ENCODE results near the gene SYNDIG1L. TPM values are rescaled to one million over a fixed set of nuclear protein-coding genes. Genes with fewer than 3 reads are reported as not detected.

SYNDIG1L gene
- total and polyA plus RNA-seq, 2 of the 8 experiments (the other 6 are each of a cell fraction or from before 2014, with no cell fraction given), result 3.0 to 3.2 TPM

DNA sequence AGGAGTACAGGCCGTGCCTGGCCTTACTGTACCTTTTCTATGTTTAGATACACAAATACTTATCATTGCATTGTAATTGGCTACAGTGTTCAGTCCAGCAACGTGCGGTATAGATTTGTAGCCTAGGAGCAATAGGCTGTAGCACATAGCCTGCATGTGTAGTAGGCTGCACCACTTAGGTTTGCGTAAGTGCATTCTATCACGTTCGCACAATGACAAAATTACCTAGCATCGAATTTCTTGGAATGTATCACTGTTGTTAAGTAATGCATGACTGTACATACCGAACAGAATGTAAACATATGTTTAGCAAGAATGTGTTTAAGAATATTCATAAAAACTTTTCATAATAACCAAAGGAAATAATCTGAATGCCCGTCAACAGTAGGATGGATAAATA, 45.8 kb downstream of the SYNDIG1L start (continued):
- TF ChIP-seq, protein P1, sequence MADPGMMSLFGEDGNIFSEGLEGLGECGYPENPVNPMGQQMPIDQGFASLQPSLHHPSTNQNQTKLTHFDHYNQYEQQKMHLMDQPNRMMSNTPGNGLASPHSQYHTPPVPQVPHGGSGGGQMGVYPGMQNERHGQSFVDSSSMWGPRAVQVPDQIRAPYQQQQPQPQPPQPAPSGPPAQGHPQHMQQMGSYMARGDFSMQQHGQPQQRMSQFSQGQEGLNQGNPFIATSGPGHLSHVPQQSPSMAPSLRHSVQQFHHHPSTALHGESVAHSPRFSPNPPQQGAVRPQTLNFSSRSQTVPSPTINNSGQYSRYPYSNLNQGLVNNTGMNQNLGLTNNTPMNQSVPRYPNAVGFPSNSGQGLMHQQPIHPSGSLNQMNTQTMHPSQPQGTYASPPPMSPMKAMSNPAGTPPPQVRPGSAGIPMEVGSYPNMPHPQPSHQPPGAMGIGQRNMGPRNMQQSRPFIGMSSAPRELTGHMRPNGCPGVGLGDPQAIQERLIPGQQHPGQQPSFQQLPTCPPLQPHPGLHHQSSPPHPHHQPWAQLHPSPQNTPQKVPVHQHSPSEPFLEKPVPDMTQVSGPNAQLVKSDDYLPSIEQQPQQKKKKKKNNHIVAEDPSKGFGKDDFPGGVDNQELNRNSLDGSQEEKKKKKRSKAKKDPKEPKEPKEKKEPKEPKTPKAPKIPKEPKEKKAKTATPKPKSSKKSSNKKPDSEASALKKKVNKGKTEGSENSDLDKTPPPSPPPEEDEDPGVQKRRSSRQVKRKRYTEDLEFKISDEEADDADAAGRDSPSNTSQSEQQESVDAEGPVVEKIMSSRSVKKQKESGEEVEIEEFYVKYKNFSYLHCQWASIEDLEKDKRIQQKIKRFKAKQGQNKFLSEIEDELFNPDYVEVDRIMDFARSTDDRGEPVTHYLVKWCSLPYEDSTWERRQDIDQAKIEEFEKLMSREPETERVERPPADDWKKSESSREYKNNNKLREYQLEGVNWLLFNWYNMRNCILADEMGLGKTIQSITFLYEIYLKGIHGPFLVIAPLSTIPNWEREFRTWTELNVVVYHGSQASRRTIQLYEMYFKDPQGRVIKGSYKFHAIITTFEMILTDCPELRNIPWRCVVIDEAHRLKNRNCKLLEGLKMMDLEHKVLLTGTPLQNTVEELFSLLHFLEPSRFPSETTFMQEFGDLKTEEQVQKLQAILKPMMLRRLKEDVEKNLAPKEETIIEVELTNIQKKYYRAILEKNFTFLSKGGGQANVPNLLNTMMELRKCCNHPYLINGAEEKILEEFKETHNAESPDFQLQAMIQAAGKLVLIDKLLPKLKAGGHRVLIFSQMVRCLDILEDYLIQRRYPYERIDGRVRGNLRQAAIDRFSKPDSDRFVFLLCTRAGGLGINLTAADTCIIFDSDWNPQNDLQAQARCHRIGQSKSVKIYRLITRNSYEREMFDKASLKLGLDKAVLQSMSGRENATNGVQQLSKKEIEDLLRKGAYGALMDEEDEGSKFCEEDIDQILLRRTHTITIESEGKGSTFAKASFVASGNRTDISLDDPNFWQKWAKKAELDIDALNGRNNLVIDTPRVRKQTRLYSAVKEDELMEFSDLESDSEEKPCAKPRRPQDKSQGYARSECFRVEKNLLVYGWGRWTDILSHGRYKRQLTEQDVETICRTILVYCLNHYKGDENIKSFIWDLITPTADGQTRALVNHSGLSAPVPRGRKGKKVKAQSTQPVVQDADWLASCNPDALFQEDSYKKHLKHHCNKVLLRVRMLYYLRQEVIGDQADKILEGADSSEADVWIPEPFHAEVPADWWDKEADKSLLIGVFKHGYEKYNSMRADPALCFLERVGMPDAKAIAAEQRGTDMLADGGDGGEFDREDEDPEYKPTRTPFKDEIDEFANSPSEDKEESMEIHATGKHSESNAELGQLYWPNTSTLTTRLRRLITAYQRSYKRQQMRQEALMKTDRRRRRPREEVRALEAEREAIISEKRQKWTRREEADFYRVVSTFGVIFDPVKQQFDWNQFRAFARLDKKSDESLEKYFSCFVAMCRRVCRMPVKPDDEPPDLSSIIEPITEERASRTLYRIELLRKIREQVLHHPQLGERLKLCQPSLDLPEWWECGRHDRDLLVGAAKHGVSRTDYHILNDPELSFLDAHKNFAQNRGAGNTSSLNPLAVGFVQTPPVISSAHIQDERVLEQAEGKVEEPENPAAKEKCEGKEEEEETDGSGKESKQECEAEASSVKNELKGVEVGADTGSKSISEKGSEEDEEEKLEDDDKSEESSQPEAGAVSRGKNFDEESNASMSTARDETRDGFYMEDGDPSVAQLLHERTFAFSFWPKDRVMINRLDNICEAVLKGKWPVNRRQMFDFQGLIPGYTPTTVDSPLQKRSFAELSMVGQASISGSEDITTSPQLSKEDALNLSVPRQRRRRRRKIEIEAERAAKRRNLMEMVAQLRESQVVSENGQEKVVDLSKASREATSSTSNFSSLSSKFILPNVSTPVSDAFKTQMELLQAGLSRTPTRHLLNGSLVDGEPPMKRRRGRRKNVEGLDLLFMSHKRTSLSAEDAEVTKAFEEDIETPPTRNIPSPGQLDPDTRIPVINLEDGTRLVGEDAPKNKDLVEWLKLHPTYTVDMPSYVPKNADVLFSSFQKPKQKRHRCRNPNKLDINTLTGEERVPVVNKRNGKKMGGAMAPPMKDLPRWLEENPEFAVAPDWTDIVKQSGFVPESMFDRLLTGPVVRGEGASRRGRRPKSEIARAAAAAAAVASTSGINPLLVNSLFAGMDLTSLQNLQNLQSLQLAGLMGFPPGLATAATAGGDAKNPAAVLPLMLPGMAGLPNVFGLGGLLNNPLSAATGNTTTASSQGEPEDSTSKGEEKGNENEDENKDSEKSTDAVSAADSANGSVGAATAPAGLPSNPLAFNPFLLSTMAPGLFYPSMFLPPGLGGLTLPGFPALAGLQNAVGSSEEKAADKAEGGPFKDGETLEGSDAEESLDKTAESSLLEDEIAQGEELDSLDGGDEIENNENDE (IDR thresholded peaks at IDR 0.05; ENCODE audit: insufficient replicate concordance, low read length), result no peak
- no peak for TF ChIP-seq SRF (IDR thresholded peaks at IDR 0.05; ENCODE audit: low read depth, low read length)
- TF ChIP-seq POLR2A (IDR thresholded peaks at IDR 0.05; ENCODE audit: control extremely low read depth in 1 of 2, low read depth in 2 of 2, low read length in 2 of 2), result no peak
- no peak for TF ChIP-seq NANOG (IDR thresholded peaks at IDR 0.05; ENCODE audit: insufficient read depth, low read depth, low read length, poor library complexity, severe bottlenecking)
- TF ChIP-seq, protein P2, sequence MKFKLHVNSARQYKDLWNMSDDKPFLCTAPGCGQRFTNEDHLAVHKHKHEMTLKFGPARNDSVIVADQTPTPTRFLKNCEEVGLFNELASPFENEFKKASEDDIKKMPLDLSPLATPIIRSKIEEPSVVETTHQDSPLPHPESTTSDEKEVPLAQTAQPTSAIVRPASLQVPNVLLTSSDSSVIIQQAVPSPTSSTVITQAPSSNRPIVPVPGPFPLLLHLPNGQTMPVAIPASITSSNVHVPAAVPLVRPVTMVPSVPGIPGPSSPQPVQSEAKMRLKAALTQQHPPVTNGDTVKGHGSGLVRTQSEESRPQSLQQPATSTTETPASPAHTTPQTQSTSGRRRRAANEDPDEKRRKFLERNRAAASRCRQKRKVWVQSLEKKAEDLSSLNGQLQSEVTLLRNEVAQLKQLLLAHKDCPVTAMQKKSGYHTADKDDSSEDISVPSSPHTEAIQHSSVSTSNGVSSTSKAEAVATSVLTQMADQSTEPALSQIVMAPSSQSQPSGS (IDR thresholded peaks at IDR 0.05; ENCODE audit: low read length), result no peak
- no peak for TF ChIP-seq RNF2 (IDR thresholded peaks at IDR 0.05; ENCODE audit: borderline replicate concordance, low read depth, low read length, missing control alignments, poor library complexity, severe bottlenecking)
- TF ChIP-seq BCL11A (IDR thresholded peaks at IDR 0.05; ENCODE audit: low read depth in 2 of 2, low read length in 2 of 2), result no peak
- no peak for TF ChIP-seq CBX8 (IDR thresholded peaks at IDR 0.05; ENCODE audit: borderline replicate concordance, low read depth, low read length)
- TF ChIP-seq ASH2L (IDR thresholded peaks at IDR 0.05; ENCODE audit: low read length), result no peak
- TF ChIP-seq CREB1 (IDR thresholded peaks at IDR 0.05), result no peak
- no peak for TF ChIP-seq SIRT6 (IDR thresholded peaks at IDR 0.05; ENCODE audit: low read length)

All from H1 (cell line).